Fibroblast of mammary gland (primary cell): ENCODE data around the gene MINDY4.

ENCODE experiments used
- DNase-seq: peaks from one replicate; pipeline ENCODE4 v3.0.0-alpha.2; 2010; ENCODE audit warnings: low read depth
- H3K4me3 ChIP-seq: 2 replicates; pipeline ENCODE4 v1.5.1; 2011; ENCODE audit warnings: low read depth, mild to moderate bottlenecking, low read length, moderate library complexity; ENCODE audit not compliant: control insufficient read depth
- TF ChIP-seq, protein P1 (sequence below): conservative IDR thresholded peaks from 2 replicates; pipeline ENCODE4 v1.5.1; 2011; ENCODE audit warnings: low read depth, low read length, inconsistent platforms; ENCODE audit not compliant: control insufficient read depth, insufficient read depth

MINDY4 gene

DNA sequence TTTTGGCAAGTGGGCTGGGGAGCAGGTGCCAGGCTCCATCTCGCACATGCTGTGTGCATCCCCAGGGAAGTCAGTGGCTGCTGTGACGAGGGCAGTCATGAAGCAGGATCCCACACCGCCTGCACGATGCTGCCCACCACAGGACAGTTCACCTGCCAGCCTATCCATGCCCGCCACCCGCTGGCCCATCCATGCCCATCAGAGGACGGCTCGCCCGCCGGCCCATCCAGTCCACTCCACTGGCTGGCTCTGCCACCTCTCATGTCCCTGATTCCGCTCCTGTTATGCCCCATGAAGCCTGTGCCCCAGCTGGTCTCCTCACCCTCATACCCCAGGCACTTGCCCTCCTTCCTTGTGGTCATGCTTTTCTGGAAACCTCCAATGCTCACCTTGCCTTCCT lies 37.5 kb upstream of the MINDY4 start:
- DNase-seq = no peak
- TF ChIP-seq, protein P1, sequence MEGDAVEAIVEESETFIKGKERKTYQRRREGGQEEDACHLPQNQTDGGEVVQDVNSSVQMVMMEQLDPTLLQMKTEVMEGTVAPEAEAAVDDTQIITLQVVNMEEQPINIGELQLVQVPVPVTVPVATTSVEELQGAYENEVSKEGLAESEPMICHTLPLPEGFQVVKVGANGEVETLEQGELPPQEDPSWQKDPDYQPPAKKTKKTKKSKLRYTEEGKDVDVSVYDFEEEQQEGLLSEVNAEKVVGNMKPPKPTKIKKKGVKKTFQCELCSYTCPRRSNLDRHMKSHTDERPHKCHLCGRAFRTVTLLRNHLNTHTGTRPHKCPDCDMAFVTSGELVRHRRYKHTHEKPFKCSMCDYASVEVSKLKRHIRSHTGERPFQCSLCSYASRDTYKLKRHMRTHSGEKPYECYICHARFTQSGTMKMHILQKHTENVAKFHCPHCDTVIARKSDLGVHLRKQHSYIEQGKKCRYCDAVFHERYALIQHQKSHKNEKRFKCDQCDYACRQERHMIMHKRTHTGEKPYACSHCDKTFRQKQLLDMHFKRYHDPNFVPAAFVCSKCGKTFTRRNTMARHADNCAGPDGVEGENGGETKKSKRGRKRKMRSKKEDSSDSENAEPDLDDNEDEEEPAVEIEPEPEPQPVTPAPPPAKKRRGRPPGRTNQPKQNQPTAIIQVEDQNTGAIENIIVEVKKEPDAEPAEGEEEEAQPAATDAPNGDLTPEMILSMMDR = no peak

DNA sequence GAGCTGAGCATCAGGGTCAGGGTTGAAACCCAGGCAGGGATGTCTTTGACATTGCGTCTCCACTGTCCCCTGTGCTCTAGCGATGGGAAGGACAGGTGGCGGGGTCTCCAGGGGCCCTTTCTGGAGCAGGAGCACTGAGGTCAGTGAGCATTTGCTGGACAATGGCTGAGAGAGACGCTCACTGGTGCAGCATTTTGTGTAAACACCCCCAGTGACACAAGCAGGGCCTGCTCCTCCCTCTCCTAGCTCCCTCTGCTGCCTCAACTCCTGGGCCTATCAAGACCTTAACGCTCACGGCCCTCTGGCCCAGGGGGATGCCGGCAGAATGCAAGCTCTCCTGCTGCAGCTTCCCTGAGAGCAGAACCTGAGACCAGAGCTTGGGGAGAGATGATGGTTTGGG lies 36.7 kb upstream of the MINDY4 start:
- no peak overlapping the region for H3K4me3 ChIP-seq
- TF ChIP-seq, protein P1 = no peak
- DNase-seq = no peak

More for the DNA sequence above, 37.5 kb upstream of the MINDY4 start:
- no peak overlapping the region for H3K4me3 ChIP-seq

DNA sequence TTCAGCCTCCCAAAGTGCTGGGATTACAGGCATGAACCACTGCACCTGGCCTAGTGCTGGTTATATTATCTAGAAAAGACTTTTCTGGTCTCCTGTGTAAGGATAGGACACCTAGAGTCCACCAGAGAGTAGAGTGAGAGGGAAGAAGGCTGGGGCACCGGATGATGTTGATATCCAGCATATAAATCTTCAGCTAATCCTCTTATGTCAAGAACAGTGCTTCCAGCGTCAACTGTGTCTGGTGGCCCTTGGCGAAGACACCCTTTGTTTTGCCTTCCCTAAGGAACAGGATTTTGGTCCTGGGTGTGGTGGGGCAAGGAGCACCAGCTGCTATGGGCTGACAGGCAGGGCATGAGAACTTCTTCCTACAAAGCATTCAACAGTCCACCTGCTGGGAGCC lies 35.6 kb upstream of the MINDY4 start:
- H3K4me3 ChIP-seq = no peak overlapping the region
- no peak for DNase-seq
- TF ChIP-seq, protein P1 = no peak

DNA sequence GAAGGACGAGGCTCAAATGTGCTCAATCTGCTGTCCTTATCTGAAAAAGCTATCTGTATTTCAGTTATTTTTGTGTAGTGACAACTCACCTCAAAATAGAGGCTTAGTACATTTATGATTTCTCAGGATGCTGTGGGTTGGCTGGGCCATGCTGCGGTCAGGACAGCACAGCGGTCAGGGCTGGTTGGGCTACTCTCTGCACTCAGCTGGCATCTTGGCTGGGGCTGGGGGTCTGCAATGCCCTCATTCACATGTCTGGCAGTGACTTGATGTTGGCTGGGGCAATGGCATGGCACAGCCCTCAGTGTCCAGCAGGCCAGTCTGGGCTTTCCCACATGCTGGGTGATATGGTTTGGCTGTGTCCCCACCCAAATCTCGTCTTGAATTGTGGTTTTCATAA lies 34.9 kb upstream of the MINDY4 start:
- no peak for DNase-seq
- no peak overlapping the region for H3K4me3 ChIP-seq
- TF ChIP-seq, protein P1 = no peak

DNA sequence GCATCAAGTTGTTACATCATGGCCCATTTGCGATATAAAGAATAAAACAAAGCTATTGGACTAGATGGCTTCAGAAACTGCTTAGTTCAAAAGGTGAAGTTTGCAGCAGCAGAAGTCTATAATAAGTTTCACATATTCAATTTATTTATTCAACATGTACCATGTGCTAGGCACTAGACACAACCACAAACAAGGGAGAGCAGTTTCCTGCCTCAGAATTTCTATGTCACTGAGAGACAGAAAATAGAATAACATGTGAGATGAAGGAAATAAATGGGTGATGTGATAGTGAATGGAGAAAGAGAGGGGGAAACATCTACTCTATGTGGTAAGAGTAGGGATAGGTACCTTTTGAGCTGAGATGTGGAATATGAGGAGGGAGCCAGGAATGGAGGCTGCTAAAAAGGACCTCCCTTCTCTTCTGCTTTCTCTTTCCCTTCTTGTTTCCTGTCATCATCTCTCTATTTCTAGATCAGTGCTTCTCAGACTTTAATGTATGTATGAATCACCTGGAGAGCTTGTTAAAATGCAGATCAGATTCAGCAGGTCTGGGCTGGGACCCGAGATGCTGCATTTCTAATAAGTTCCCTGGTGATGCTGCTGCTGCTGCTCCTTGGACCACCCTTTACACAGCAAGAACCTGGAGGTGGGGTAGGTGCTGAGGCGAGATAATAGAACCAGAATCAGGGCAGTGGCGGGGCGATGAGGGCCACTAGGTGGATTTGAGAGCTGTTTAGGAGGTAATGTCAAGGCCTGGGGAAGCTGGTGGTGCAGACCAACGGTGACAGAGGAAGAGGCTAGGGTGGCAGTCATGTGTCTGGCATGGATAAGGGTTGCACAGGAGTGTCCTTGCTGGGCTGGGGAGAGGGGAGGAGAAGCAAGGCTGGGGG lies 32.9 kb upstream of the MINDY4 start:
- TF ChIP-seq, protein P1 = no peak
- no peak for DNase-seq
- no peak overlapping the region for H3K4me3 ChIP-seq

- TF ChIP-seq, protein P1 = no peak
- no peak overlapping the region for H3K4me3 ChIP-seq
- no peak for DNase-seq
These were observed 31.5 kb upstream of the MINDY4 start for GRCh38 chr7:30739691-30740090.
